Activated CD4-positive, alpha-beta T cell treated with anti-CD3 and anti-CD28 coated beads, Interleukin-10, Interleukin-2, amounts not matched to agents 100 ng/mL and 50 ng/mL, durations not matched to agents 16 hours and 8 hours (primary cell): ENCODE measurements around the gene HOXA9.

Source experiments
- DNase-seq: peaks from one replicate; pipeline ENCODE4 v3.0.0-alpha.2; 2020

HOXA9 gene

GRCh38 chr7:27200761-27201579, 35.6 kb upstream of the HOXA9 start:
- DNase-seq = no peak

GRCh38 chr7:27199849-27200760, 34.8 kb upstream of the HOXA9 start, which contains the start of gene HOXA13:
Gene HOXA13, minus strand, starts transcription at chr7:27200091. Its CDS starts 14 bp downstream, at chr7:27200077.
- no peak for DNase-seq

- DNase-seq = no peak
These were observed 33.8 kb upstream of the HOXA9 start for GRCh38 chr7:27198871-27199801.

GRCh38 chr7:27198138-27198841, 33.0 kb upstream of the HOXA9 start:
- DNase-seq = no peak

GRCh38 chr7:27197137-27198042, 32.1 kb upstream of the HOXA9 start:
- no peak for DNase-seq

GRCh38 chr7:27196287-27196767, 31.0 kb upstream of the HOXA9 start:
- peak; percentile 77 for DNase-seq

- DNase-seq = no peak
These were observed 29.5 kb upstream of the HOXA9 start for GRCh38 chr7:27194686-27195379.

GRCh38 chr7:27194002-27194352, 28.6 kb upstream of the HOXA9 start:
- no peak for DNase-seq

- no peak for DNase-seq
These were observed 28.1 kb upstream of the HOXA9 start for GRCh38 chr7:27193335-27194001.

- no peak for DNase-seq
These were observed 27.4 kb upstream of the HOXA9 start for GRCh38 chr7:27192546-27193334.

GRCh38 chr7:27191833-27192545, 26.7 kb upstream of the HOXA9 start:
- DNase-seq = no peak

- DNase-seq = no peak
These were observed 25.9 kb upstream of the HOXA9 start for GRCh38 chr7:27191161-27191731.

GRCh38 chr7:27189997-27190748, 24.8 kb upstream of the HOXA9 start:
- DNase-seq = no peak

GRCh38 chr7:27189295-27189996, 24.1 kb upstream of the HOXA9 start:
- DNase-seq = no peak

- no peak for DNase-seq
These were observed 23.3 kb upstream of the HOXA9 start for GRCh38 chr7:27188386-27189294.
